B cell (primary cell): ENCODE data around the gene GON7.

ENCODE experiments used
- CTCF ChIP-seq: fragments of 200-600 bp; IDR thresholded peaks from one replicate; pipeline ENCODE4 v1.8.0; 2022; ENCODE audit warnings: antibody characterized with exemption, mild to moderate bottlenecking
- EZH2 ChIP-seq: IDR thresholded peaks from 2 replicates; pipeline ENCODE4 v1.6.1; 2012; ENCODE audit warnings: borderline replicate concordance, low read depth, mild to moderate bottlenecking, moderate library complexity, low read length; ENCODE audit not compliant: insufficient read depth, poor library complexity, severe bottlenecking

- peak; percentile 21 for TF ChIP-seq CTCF
- TF ChIP-seq EZH2, result no peak
Measured at GRCh38 chr14:93206793-93207467, at the start of gene GON7, which contains the start of gene UBR7.
